ENCODE data around the gene PBX3. TPM values are rescaled to one million over a fixed set of nuclear protein-coding genes. Genes with fewer than 3 reads are reported as not detected.

The PBX3 gene
- polyA plus RNA-seq, 1 experiment: 37.6 TPM

DNA sequence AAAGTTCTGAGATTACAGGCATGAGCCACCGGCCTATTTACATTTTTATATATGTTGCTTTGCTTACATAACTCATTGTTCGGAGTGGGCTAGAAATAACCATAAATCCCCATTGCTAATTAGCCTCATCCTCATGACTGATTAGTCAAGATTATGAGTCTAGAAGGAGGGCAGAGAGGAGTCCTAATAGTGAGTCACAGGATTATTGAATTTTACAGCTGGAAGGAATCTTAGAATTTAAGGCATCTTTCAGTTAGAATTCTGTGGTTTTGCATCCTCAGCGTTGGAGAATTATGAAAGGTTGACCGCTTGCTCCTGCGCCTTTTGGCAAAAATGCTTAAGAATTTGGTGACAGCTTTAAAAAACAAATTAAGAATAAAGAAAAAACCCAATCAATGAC is 2.6 kb upstream of the PBX3 start:
- Histone ChIP-seq H3K4me3 (ENCODE audit: low read depth, low read length) (no peak overlapping the region), H3K9me3 (ENCODE audit: control insufficient read depth, insufficient read depth, low read length) (no peaks in the 10 kb centered on the region; the same call in 1 of the 2 replicates), H3K27me3 (ENCODE audit: control insufficient read depth, insufficient read depth, low read length) (no peaks in the 10 kb centered on the region), H3K27ac (ENCODE audit: low read depth, low read length) (peak overlapping the region; percentile 52)
- DNase-seq (ENCODE audit: low read depth, low spot score): peak; percentile 26
- ChIA-PET CTCF (interaction anchor here (2.3 kb wide), 1 partner anchor 186 kb away, joined by 20 read pairs; no protein-coding TSS in a partner anchor), POLR2A (interaction anchor here (1.1 kb wide), 1 partner anchor 38 kb away, joined by 4 read pairs; the partner anchor contains the start of gene MAPKAP1)
- TF ChIP-seq, protein P1, sequence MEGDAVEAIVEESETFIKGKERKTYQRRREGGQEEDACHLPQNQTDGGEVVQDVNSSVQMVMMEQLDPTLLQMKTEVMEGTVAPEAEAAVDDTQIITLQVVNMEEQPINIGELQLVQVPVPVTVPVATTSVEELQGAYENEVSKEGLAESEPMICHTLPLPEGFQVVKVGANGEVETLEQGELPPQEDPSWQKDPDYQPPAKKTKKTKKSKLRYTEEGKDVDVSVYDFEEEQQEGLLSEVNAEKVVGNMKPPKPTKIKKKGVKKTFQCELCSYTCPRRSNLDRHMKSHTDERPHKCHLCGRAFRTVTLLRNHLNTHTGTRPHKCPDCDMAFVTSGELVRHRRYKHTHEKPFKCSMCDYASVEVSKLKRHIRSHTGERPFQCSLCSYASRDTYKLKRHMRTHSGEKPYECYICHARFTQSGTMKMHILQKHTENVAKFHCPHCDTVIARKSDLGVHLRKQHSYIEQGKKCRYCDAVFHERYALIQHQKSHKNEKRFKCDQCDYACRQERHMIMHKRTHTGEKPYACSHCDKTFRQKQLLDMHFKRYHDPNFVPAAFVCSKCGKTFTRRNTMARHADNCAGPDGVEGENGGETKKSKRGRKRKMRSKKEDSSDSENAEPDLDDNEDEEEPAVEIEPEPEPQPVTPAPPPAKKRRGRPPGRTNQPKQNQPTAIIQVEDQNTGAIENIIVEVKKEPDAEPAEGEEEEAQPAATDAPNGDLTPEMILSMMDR (IDR thresholded peaks at IDR 0.05; ENCODE audit: low read depth, low read length): no peak

DNA sequence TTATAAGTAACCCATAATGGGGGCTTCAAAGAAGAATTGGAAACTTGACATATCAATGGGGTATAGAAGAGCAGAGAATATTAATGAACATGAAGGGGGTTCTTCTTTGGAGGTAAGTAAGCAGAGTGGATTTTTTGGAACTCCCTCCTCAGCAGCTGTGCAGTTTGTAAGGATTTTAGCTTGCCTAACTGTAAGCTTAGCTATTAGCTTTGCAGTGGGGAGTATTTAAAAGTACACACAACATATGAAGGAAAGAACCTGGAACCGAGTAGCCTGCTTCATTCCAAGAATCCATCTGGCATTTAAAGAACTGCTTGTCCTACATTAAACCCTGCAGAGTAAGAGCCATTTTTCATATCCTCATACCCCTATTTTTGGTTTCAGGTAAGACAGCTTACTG is 2.2 kb upstream of the PBX3 start:
- ChIA-PET CTCF (interaction anchor here (2.3 kb wide), 1 partner anchor 187 kb away, joined by 20 read pairs; no protein-coding TSS in a partner anchor), POLR2A (interaction anchor here (0.5 to 1.1 kb wide), 2 partner anchors 38 to 49 kb away, joined by 4 read pairs; partner anchors contain the start of gene MAPKAP1)
- no peak overlapping the region for H3K4me3 ChIP-seq (ENCODE audit: low read depth, low read length)
- H3K9me3 ChIP-seq (ENCODE audit: control insufficient read depth, insufficient read depth, low read length): no peaks in the 10 kb centered on the region; the same call in 1 of the 2 replicates
- TF ChIP-seq, protein P1 (IDR thresholded peaks at IDR 0.05; ENCODE audit: low read depth, low read length): no peak
- peak overlapping the region; percentile 52 for H3K27ac ChIP-seq (ENCODE audit: low read depth, low read length)
- DNase-seq (ENCODE audit: low read depth, low spot score): no peak
- no peaks in the 10 kb centered on the region for H3K27me3 ChIP-seq (ENCODE audit: control insufficient read depth, insufficient read depth, low read length)

DNA sequence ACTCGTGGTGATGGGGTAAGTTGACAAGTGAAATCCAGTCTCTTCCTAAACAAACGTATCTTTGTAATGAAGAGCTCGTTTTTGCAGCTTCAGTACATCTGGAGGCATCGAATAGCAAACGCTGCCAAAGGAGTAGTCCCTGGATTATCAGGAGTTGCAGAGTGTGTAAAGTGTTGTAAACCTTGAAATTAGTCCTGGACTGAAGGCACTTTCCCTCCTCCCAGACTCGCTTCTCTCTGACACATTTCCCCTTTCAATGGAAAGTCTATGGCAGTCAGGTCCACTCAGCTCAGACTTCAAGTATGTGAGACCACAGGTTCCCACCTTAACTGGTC is 1.5 kb upstream of the PBX3 start:
- POLR2A ChIA-PET: interaction anchor here (0.5 to 0.8 kb wide), 2 partner anchors 39 to 49 kb away, joined by 4 to 7 read pairs; partner anchors contain the start of gene MAPKAP1
- DNase-seq (ENCODE audit: low read depth, low spot score): no peak
- H3K27ac ChIP-seq (ENCODE audit: low read depth, low read length): no peak overlapping the region

DNA sequence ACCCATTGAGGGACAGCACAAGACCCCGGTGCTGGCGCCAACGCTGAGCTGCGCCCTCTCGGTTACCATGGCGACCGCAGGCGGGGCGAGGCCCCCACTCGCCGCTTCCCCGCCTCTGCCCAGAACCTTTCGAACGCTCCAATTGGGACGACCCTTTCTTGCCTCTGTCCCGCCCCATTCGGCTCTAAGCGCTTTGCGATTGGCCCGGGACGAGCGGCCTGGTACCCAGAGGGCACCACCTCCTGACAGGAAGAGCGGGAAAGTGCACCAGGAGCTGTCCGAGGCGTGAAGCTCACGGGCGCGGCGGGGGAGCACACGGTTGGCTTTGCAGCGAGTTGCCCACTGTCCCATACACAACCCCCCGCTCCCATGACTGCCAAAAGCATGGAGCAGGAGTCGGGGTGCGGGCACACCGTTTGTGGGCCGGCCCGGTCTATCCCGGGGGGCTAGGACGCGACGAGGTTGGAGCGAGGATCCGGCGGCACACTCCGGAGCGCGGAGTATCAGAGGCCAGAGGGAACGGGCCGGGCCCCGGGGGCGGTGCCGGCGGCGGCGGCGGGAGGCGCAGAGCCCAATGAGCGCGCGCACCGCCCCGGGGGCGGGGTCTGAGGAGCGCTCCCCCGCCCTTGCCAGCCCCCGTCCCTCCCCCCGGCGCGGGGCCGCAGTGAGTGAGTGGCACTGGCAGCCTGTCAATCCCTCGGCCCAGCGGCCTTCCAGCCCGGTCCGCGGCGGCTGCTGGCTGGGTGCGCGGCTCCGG is 978 bp upstream of the PBX3 start:
- DNase-seq (ENCODE audit: low read depth, low spot score): peak; percentile 68
- H3K27me3 ChIP-seq (ENCODE audit: control insufficient read depth, insufficient read depth, low read length): no peaks in the 10 kb centered on the region
- peak overlapping the region; percentile 74 for H3K4me3 ChIP-seq (ENCODE audit: low read depth, low read length)
- H3K9me3 ChIP-seq (ENCODE audit: control insufficient read depth, insufficient read depth, low read length): no peaks in the 10 kb centered on the region; the same call in 1 of the 2 replicates
- TF ChIP-seq, protein P1 (IDR thresholded peaks at IDR 0.05; ENCODE audit: low read depth, low read length): no peak
- ChIA-PET POLR2A (interaction anchor here (0.8 kb wide), 1 partner anchor 39 kb away, joined by 7 read pairs; the partner anchor contains the start of gene MAPKAP1), CTCF (interaction anchor here (0.7 to 2.3 kb wide), 2 partner anchors 188 to 338 kb away, joined by 3 to 20 read pairs; no protein-coding TSS in a partner anchor)
- peak overlapping the region; percentile 47 for H3K27ac ChIP-seq (ENCODE audit: low read depth, low read length)

More for the DNA sequence above, 1.5 kb upstream of the PBX3 start:
- CTCF ChIA-PET: interaction anchor here (0.7 to 2.3 kb wide), 2 partner anchors 187 to 338 kb away, joined by 3 to 20 read pairs; no protein-coding TSS in a partner anchor
- Histone ChIP-seq H3K9me3 (ENCODE audit: control insufficient read depth, insufficient read depth, low read length) (no peaks in the 10 kb centered on the region; the same call in 1 of the 2 replicates), H3K4me3 (ENCODE audit: low read depth, low read length) (peak overlapping the region; percentile 74), H3K27me3 (ENCODE audit: control insufficient read depth, insufficient read depth, low read length) (no peaks in the 10 kb centered on the region)
- TF ChIP-seq, protein P1 (IDR thresholded peaks at IDR 0.05; ENCODE audit: low read depth, low read length): no peak

DNA sequence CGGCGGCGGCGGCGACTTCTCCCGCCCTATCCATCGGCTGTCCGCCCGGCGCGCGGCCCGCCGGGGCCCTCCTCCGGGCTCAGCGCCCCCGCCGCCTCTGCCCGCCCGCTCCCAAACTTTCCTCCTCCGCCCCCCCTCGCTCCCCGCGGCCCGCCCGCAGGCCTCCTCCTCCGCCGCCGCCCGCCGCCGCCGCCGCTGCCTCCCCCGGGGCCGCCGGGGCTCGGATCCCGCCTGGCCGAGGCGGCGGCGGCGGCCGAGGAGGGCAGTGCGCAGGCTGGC is 460 bp upstream of the PBX3 start:
- no peaks in the 10 kb centered on the region; the same call in 1 of the 2 replicates for H3K9me3 ChIP-seq (ENCODE audit: control insufficient read depth, insufficient read depth, low read length)
- POLR2A ChIA-PET: no interaction called here
- CTCF ChIA-PET: interaction anchor here (2.3 kb wide), 1 partner anchor 188 kb away, joined by 20 read pairs; no protein-coding TSS in a partner anchor
- H3K4me3 ChIP-seq (ENCODE audit: low read depth, low read length): peak overlapping the region; percentile 74
- H3K27me3 ChIP-seq (ENCODE audit: control insufficient read depth, insufficient read depth, low read length): no peaks in the 10 kb centered on the region
- TF ChIP-seq, protein P1 (IDR thresholded peaks at IDR 0.05; ENCODE audit: low read depth, low read length): no peak
- no peak for DNase-seq (ENCODE audit: low read depth, low spot score)
- no peak overlapping the region for H3K27ac ChIP-seq (ENCODE audit: low read depth, low read length)

Data from AG04450 (cell line).